ENCODE measurements around the gene FBXL20. TPM values are rescaled to one million over a fixed set of nuclear protein-coding genes. Genes with fewer than 3 reads are reported as not detected.
"Not testable (repeated sequence)": the region's sequence is repeated elsewhere in the genome, so short reads cannot be mapped to it uniquely, and the experiment has no call there.

FBXL20 gene
- total RNA-seq, 1 donor from 2014 or later: 14.2 TPM

GRCh38 chr17:39318636-39319035, 82.8 kb downstream of the FBXL20 start:
- Histone ChIP-seq H3K27me3 (ENCODE audit: low read depth) (no peaks in the 10 kb centered on the region), H3K4me1 (no peaks in the 10 kb centered on the region), H3K4me3 (no peak overlapping the region), H3K9me3 (replicated peaks) (no peaks in the 10 kb centered on the region), H3K36me3 (no peaks in the 10 kb centered on the region), H3K27ac (replicated peaks) (no peak overlapping the region)
- intact Hi-C loops (cut with micrococcal nuclease): no loop called here
- no peak for TF ChIP-seq CTCF (IDR thresholded peaks at IDR 0.05; ENCODE audit: borderline replicate concordance)
- DNase-seq: no peak

DNA sequence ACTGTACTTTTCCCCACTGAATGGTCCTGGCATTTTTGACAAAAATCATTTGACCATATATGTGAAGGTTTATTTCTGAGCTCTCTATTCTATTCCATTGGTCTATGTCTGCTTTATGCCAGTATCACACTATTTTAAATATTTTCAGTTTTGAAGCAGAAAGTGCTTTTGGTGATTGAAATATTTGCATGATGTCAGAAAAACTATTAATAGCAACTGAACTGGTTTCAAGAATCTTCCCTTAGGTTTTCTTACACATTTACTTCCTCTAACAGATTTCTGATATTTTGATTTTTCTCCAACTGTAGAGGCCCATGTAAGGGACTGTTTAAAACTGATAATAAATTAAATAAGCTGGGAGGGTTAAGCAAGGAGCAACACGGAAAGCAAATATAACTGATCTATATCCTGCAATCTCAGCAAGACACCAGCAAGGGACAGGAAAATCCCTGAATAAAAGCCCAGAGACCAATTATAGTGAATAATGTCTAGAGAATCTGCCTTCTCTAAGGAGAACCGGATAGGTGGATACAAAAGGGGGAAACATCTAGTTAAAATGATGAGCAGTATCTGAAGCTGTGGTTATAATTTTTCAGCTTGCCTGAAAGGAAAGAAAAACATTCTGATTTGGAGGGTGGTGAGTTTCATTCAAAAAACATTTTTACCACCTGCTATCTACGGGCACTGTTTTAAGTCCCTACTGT, 94.8 kb downstream of the FBXL20 start:
- no peak for DNase-seq
- peaks cover 20% of the 10 kb centered on the region for H3K4me1 ChIP-seq
- H3K27ac ChIP-seq (replicated peaks): peak overlapping the region; percentile 7
- TF ChIP-seq CTCF (IDR thresholded peaks at IDR 0.05; ENCODE audit: borderline replicate concordance): no peak
- H3K27me3 ChIP-seq (ENCODE audit: low read depth): no peaks in the 10 kb centered on the region
- intact Hi-C loops (cut with micrococcal nuclease): no loop called here
- no peaks in the 10 kb centered on the region for H3K9me3 ChIP-seq (replicated peaks)
- peaks cover 13% of the 10 kb centered on the region for H3K36me3 ChIP-seq
- H3K4me3 ChIP-seq: no peak overlapping the region

- Histone ChIP-seq H3K27ac (replicated peaks) (peak overlapping the region; percentile 7), H3K4me3 (no peak overlapping the region), H3K9me3 (replicated peaks) (no peaks in the 10 kb centered on the region), H3K36me3 (peaks cover 16% of the 10 kb centered on the region), H3K27me3 (ENCODE audit: low read depth) (no peaks in the 10 kb centered on the region), H3K4me1 (peaks cover 20% of the 10 kb centered on the region)
- intact Hi-C loops (cut with micrococcal nuclease): no loop called here
- no peak for DNase-seq
- no peak for TF ChIP-seq CTCF (IDR thresholded peaks at IDR 0.05; ENCODE audit: borderline replicate concordance)
Measured at GRCh38 chr17:39305978-39306377, 95.4 kb downstream of the FBXL20 start.

DNA sequence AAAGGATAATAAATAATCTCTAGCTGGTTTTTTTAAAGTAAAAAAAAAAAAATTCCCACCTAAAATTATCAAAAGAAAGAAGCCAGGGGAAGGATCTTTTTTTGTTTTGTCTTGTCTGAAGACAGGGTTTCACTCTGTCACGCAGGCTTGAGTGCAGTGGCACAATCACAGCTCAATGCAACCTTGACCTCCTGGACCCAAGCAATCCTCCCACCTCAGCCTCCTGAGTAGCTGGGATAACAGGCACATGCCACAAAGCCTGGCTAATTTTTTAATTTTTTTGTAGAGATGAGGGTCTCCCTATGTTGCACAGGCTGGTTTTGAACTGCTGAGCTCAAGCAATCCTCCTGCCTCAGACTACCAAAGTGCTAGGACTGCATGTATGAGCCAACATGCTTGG, 97.2 kb downstream of the FBXL20 start:
- H3K4me3 ChIP-seq: no peak overlapping the region
- H3K36me3 ChIP-seq: peaks cover 34% of the 10 kb centered on the region
- H3K27ac ChIP-seq (replicated peaks): no peak overlapping the region
- intact Hi-C loops (cut with micrococcal nuclease): no loop called here
- no peak for TF ChIP-seq CTCF (IDR thresholded peaks at IDR 0.05; ENCODE audit: borderline replicate concordance)
- peaks cover 20% of the 10 kb centered on the region for H3K4me1 ChIP-seq
- DNase-seq: no peak
- H3K27me3 ChIP-seq (ENCODE audit: low read depth): no peaks in the 10 kb centered on the region
- no peaks in the 10 kb centered on the region for H3K9me3 ChIP-seq (replicated peaks)

- H3K4me1 ChIP-seq: no peaks in the 10 kb centered on the region
- no peak overlapping the region for H3K27ac ChIP-seq (replicated peaks)
- H3K4me3 ChIP-seq: no peak overlapping the region
- DNase-seq: no peak
- intact Hi-C loops (cut with micrococcal nuclease): no loop called here
- no peaks in the 10 kb centered on the region for H3K27me3 ChIP-seq (ENCODE audit: low read depth)
- TF ChIP-seq CTCF (IDR thresholded peaks at IDR 0.05; ENCODE audit: borderline replicate concordance): no peak
- peaks cover 47% of the 10 kb centered on the region for H3K36me3 ChIP-seq
- H3K9me3 ChIP-seq (replicated peaks): no peaks in the 10 kb centered on the region
Measured at GRCh38 chr17:39294060-39294459, 107.4 kb downstream of the FBXL20 start.

GRCh38 chr17:39292546-39292945, 108.9 kb downstream of the FBXL20 start:
- H3K27me3 ChIP-seq (ENCODE audit: low read depth); H3K27ac ChIP-seq (replicated peaks); DNase-seq; H3K9me3 ChIP-seq (replicated peaks); H3K4me1 ChIP-seq; intact Hi-C loops (cut with micrococcal nuclease); H3K4me3 ChIP-seq: not testable (repeated sequence)
- peaks cover 31% of the 10 kb centered on the region for H3K36me3 ChIP-seq

- Histone ChIP-seq H3K27ac (replicated peaks) (peak overlapping the region; percentile 39), H3K4me1 (peaks cover 16% of the 10 kb centered on the region)
- H3K36me3 ChIP-seq; intact Hi-C loops (cut with micrococcal nuclease); H3K27me3 ChIP-seq (ENCODE audit: low read depth); DNase-seq; H3K9me3 ChIP-seq (replicated peaks); H3K4me3 ChIP-seq: not testable (repeated sequence)
Measured at GRCh38 chr17:39286513-39286912, 114.9 kb downstream of the FBXL20 start.

Data from left ventricle myocardium inferior (tissue), 1 donor.